ENCODE results near the gene GNG3.
"Not testable (repeated sequence)": the region's sequence is repeated elsewhere in the genome, so short reads cannot be mapped to it uniquely, and the experiment has no call there.

Gene GNG3

GRCh38 chr11:62716816-62717215 is 9.3 kb downstream of the GNG3 start:
- DNase-seq (ENCODE audit: low read depth), result no peak

GRCh38 chr11:62719302-62719978 is 12.0 kb downstream of the GNG3 start:
- DNase-seq (ENCODE audit: low read depth), result no peak

GRCh38 chr11:62721994-62722393 is 14.5 kb downstream of the GNG3 start:
- DNase-seq (ENCODE audit: low read depth), result no peak

- no peak for DNase-seq (ENCODE audit: low read depth)
Observed at GRCh38 chr11:62724171-62724570, 16.7 kb downstream of the GNG3 start.

GRCh38 chr11:62725646-62726045 is 18.2 kb downstream of the GNG3 start:
- no peak for DNase-seq (ENCODE audit: low read depth)

GRCh38 chr11:62726156-62726914 is 18.9 kb downstream of the GNG3 start:
- DNase-seq (ENCODE audit: low read depth), result no peak

- DNase-seq (ENCODE audit: low read depth), result no peak
Observed at GRCh38 chr11:62726915-62727164, 19.4 kb downstream of the GNG3 start.

GRCh38 chr11:62727165-62727871 is 19.8 kb downstream of the GNG3 start, which contains the start of gene HNRNPUL2:
Gene HNRNPUL2 (minus strand): TSS chr11:62727457. CDS start chr11:62727156, 301 bp downstream.
- DNase-seq (ENCODE audit: low read depth), result peak; percentile 94

GRCh38 chr11:62727872-62728170 is 20.3 kb downstream of the GNG3 start:
- peak; percentile 92 for DNase-seq (ENCODE audit: low read depth)

GRCh38 chr11:62728171-62728988 is 20.9 kb downstream of the GNG3 start, which contains the start of gene TTC9C:
Gene TTC9C (plus strand): TSS chr11:62728486. CDS start chr11:62728849, 363 bp downstream.
- DNase-seq (ENCODE audit: low read depth), result peak; percentile 58

- not testable (repeated sequence) for DNase-seq (ENCODE audit: low read depth)
Observed at GRCh38 chr11:62730076-62730475, 22.6 kb downstream of the GNG3 start.

- no peak for DNase-seq (ENCODE audit: low read depth)
Observed at GRCh38 chr11:62732830-62733229, 25.4 kb downstream of the GNG3 start.

- no peak for DNase-seq (ENCODE audit: low read depth)
Observed at GRCh38 chr11:62737196-62737595, 29.7 kb downstream of the GNG3 start.

- no peak for DNase-seq (ENCODE audit: low read depth)
Observed at GRCh38 chr11:62747475-62748160, 40.1 kb downstream of the GNG3 start.

GRCh38 chr11:62749931-62750330 is 42.5 kb downstream of the GNG3 start:
- not testable (repeated sequence) for DNase-seq (ENCODE audit: low read depth)

GRCh38 chr11:62752177-62752785 is 44.8 kb downstream of the GNG3 start:
- DNase-seq (ENCODE audit: low read depth), result no peak

GRCh38 chr11:62752994-62753735 is 45.7 kb downstream of the GNG3 start:
- DNase-seq (ENCODE audit: low read depth), result no peak

- DNase-seq (ENCODE audit: low read depth), result peak; percentile 99
Observed at GRCh38 chr11:62753736-62754603, 46.5 kb downstream of the GNG3 start, which contains the start of gene ZBTB3. Gene ZBTB3 (minus strand): TSS chr11:62754160. CDS start chr11:62753664, 496 bp downstream.

- no peak for DNase-seq (ENCODE audit: low read depth)
Observed at GRCh38 chr11:62755086-62755615, 47.7 kb downstream of the GNG3 start.
